IMR-90 (cell line): ENCODE data around the gene IFT43. TPM values are rescaled to one million over a fixed set of nuclear protein-coding genes. Genes with fewer than 3 reads are reported as not detected.

ENCODE experiments used
- ATAC-seq: fragments of 200-7000 bp; cut with Tn5 transposase; 2 replicates; pipeline ENCODE4 v1.9.1; 2020; ENCODE audit warnings: low read depth, mild to moderate bottlenecking, moderate library complexity
- BruUV-seq: library from RNA; stranded (reverse); fragments of 400-500 nt; replicated peaks from 2 replicates; lab custom pipeline; 2021; lab: Mats Ljungman, UMichigan
- CTCF ChIA-PET: fragments of 300-600 bp; formaldehyde crosslinking; extraction: SDS; loops from one replicate; lab custom pipeline; 2021; ENCODE audit warnings: antibody characterized with exemption; lab: Yijun Ruan, JAX
- POLR2A ChIA-PET: fragments of 300-600 bp; sonication (Branson Sonifier 250); formaldehyde crosslinking; loops from one replicate; lab custom pipeline; 2022; ENCODE audit warnings: antibody characterized with exemption; ENCODE audit not compliant: unreplicated experiment; lab: Charles Lee
- DNase-seq: peaks from one replicate; pipeline ENCODE4 v3.0.0; 2013
- H2AFZ ChIP-seq: replicated peaks from 2 replicates; pipeline ENCODE3; 2013; ENCODE audit warnings: low read length, mild to moderate bottlenecking; ENCODE audit not compliant: poor library complexity
- H2AK5ac ChIP-seq: 2 replicates; pipeline ENCODE4 v1.6.1; 2013; ENCODE audit warnings: low read depth, low read length, inconsistent platforms
- H2AK9ac ChIP-seq: replicated peaks from 2 replicates; pipeline ENCODE3; 2013; ENCODE audit warnings: mild to moderate bottlenecking, low read depth, low read length, moderate library complexity; ENCODE audit not compliant: poor library complexity
- H2BK120ac ChIP-seq: 2 replicates; pipeline ENCODE4 v1.6.1; 2013; ENCODE audit warnings: low read depth, low read length, inconsistent platforms
- H2BK15ac ChIP-seq: 3 replicates; pipeline ENCODE4 v1.6.1; 2013; ENCODE audit warnings: low read depth, low read length, inconsistent platforms
- H2BK20ac ChIP-seq: 2 replicates; pipeline ENCODE4 v1.6.1; 2013; ENCODE audit warnings: low read depth, mild to moderate bottlenecking, inconsistent platforms, low read length, moderate library complexity
- H2BK5ac ChIP-seq: 2 replicates; pipeline ENCODE4 v1.6.1; 2013; ENCODE audit warnings: mild to moderate bottlenecking, low read depth, low read length, inconsistent platforms; ENCODE audit not compliant: poor library complexity, severe bottlenecking
- H3K14ac ChIP-seq: replicated peaks from 2 replicates; pipeline ENCODE4 v1.6.1; 2013; ENCODE audit warnings: low read depth, low read length, inconsistent platforms
- H3K18ac ChIP-seq: 2 replicates; pipeline ENCODE4 v1.6.1; 2013; ENCODE audit warnings: low read depth, low read length, control low read depth
- H3K23ac ChIP-seq: 2 replicates; pipeline ENCODE4 v1.6.1; 2013; ENCODE audit warnings: low read depth, low read length, inconsistent platforms
- H3K27ac ChIP-seq: 2 replicates; pipeline ENCODE4 v1.5.1; 2013; ENCODE audit warnings: mild to moderate bottlenecking, control low read depth, low read length; ENCODE audit not compliant: insufficient read depth
- H3K27me3 ChIP-seq: 2 replicates; pipeline ENCODE4 v1.6.1; 2013; ENCODE audit warnings: low read length; ENCODE audit not compliant: control insufficient read depth, insufficient read depth
- H3K36me3 ChIP-seq: 2 replicates; pipeline ENCODE4 v1.6.1; 2013; ENCODE audit warnings: low read length, mixed read lengths; ENCODE audit not compliant: control insufficient read depth, insufficient read depth
- H3K4ac ChIP-seq: 2 replicates; pipeline ENCODE4 v1.6.1; 2013; ENCODE audit warnings: low read depth, low read length, inconsistent platforms
- H3K4me1 ChIP-seq: 2 replicates; pipeline ENCODE4 v1.6.1; 2013; ENCODE audit warnings: low read length, mixed read lengths; ENCODE audit not compliant: control insufficient read depth, insufficient read depth
- H3K4me2 ChIP-seq: 2 replicates; pipeline ENCODE4 v1.6.1; 2013; ENCODE audit warnings: low read depth, mild to moderate bottlenecking, control low read depth, low read length, moderate library complexity
- H3K4me3 ChIP-seq: 2 replicates; pipeline ENCODE4 v1.5.1; 2013; ENCODE audit warnings: low read depth, mild to moderate bottlenecking, control low read depth, low read length, moderate library complexity; ENCODE audit not compliant: insufficient read depth
- H3K56ac ChIP-seq: 2 replicates; pipeline ENCODE4 v1.6.1; 2013; ENCODE audit warnings: low read length, inconsistent platforms; ENCODE audit not compliant: insufficient read depth; ENCODE audit errors: extremely low read depth
- H3K79me1 ChIP-seq, 2 experiments: 2 replicates each; pipeline ENCODE4 v1.6.1; 2013; ENCODE audit warnings: low read length in 2 of 2, inconsistent platforms in 1 of 2, low read depth in 1 of 2
- H3K9ac ChIP-seq: 2 replicates; pipeline ENCODE4 v1.6.1; 2013; ENCODE audit warnings: low read depth, low read length, control low read depth
- H3K9me1 ChIP-seq: 2 replicates; pipeline ENCODE4 v1.6.1; 2013; ENCODE audit warnings: low read length, inconsistent platforms; ENCODE audit not compliant: insufficient read depth
- H3K9me3 ChIP-seq: 2 replicates; pipeline ENCODE4 v1.6.1; 2013; ENCODE audit warnings: low read length; ENCODE audit not compliant: control insufficient read depth, insufficient read depth
- H4K20me1 ChIP-seq: 2 replicates; pipeline ENCODE4 v1.6.1; 2013; ENCODE audit warnings: low read length, inconsistent platforms; ENCODE audit not compliant: insufficient read depth
- H4K5ac ChIP-seq: 2 replicates; pipeline ENCODE4 v1.6.1; 2013; ENCODE audit warnings: mild to moderate bottlenecking, low read depth, low read length, control low read depth
- H4K8ac ChIP-seq, 2 experiments: 2 replicates each; pipeline ENCODE4 v1.6.1; 2013; ENCODE audit warnings: low read depth in 2 of 2, low read length in 2 of 2, control low read depth in 1 of 2, inconsistent platforms in 1 of 2
- H4K91ac ChIP-seq: 2 replicates; pipeline ENCODE4 v1.6.1; 2013; ENCODE audit warnings: low read depth, low read length, inconsistent platforms; ENCODE audit not compliant: insufficient read depth
- BHLHE40 ChIP-seq: fragments of 150-350 bp; IDR thresholded peaks from 2 replicates; pipeline ENCODE4 v1.6.1; 2016; ENCODE audit warnings: mild to moderate bottlenecking, low read depth, low read length
- MXI1 ChIP-seq: IDR thresholded peaks from 2 replicates; pipeline ENCODE4 v1.6.1; 2012; ENCODE audit warnings: low read depth, mild to moderate bottlenecking, low read length, moderate library complexity, borderline replicate concordance
- NFE2L2 ChIP-seq: fragments of 150-350 bp; IDR thresholded peaks from 2 replicates; pipeline ENCODE4 v1.6.1; 2016; ENCODE audit warnings: low read depth, mild to moderate bottlenecking, low read length
- POLR2A ChIP-seq: IDR thresholded peaks from 2 replicates; pipeline ENCODE4 v1.6.1; 2012; ENCODE audit warnings: mild to moderate bottlenecking, low read depth, low read length
- RCOR1 ChIP-seq: IDR thresholded peaks from 2 replicates; pipeline ENCODE4 v1.6.1; 2012; ENCODE audit warnings: mild to moderate bottlenecking, low read length, improper control_type of control experiment; ENCODE audit not compliant: insufficient replicate concordance
- RFX5 ChIP-seq: IDR thresholded peaks from 2 replicates; pipeline ENCODE4 v1.8.0; 2012; ENCODE audit warnings: low read depth, mild to moderate bottlenecking, low read length, moderate library complexity
- WGBS, 2 experiments: methylation state at CpG; one replicate each; pipeline versions ENCODE4 v1.1.5 to v1.1.7; 2013; ENCODE audit warnings: missing lambda C conversion rate in 2 of 2; ENCODE audit not compliant: insufficient read length in 1 of 2; ENCODE audit errors: extremely low coverage in 2 of 2; 5-methylcytosine and 5-hydroxymethylcytosine counted together
- dilution Hi-C: fragments of 300-500 bp; cut with HindIII; formaldehyde crosslinking; loops from one replicate; pipeline ENCODE4 v1.14.3; 2018; ENCODE audit warnings: low sequenced_read_pairs; ENCODE audit not compliant: unreplicated experiment
- in situ Hi-C: fragments of 300-500 bp; cut with MboI; formaldehyde crosslinking; loops from 3 replicates; pipeline ENCODE4 v1.14.3; 2019; ENCODE audit warnings: low sequenced_read_pairs, inconsistent platforms, mixed read lengths
- intact Hi-C: fragments of 100-400 bp; cut with micrococcal nuclease; formaldehyde crosslinking; loops from 2 replicates; pipeline ENCODE4 v1.10.0; 2022
- polyA plus RNA-seq, 3 experiments: library from polyadenylated mRNA; depleted of rRNA; stranded (reverse); fragments of >200 nt; gene quantifications; 2 replicates each; pipeline ENCODE4 v1.2.3, GENCODE V29; 2012; ENCODE audit warnings: low replicate concordance in 1 of 3
- total RNA-seq: library from RNA; depleted of rRNA; stranded (reverse); fragments of >200 nt; gene quantifications from 2 replicates; pipeline ENCODE4 v1.2.3, GENCODE V29; 2012
- TF ChIP-seq, protein P1 (sequence below): conservative IDR thresholded peaks from 2 replicates; pipeline ENCODE4 v1.5.1; 2012; ENCODE audit warnings: mild to moderate bottlenecking, low read depth, low read length, improper control_type of control experiment

Gene IFT43
- total and polyA plus RNA-seq, 2 of the 4 experiments (the other 2 are of a cell fraction) = 41.4 to 43.2 TPM

DNA sequence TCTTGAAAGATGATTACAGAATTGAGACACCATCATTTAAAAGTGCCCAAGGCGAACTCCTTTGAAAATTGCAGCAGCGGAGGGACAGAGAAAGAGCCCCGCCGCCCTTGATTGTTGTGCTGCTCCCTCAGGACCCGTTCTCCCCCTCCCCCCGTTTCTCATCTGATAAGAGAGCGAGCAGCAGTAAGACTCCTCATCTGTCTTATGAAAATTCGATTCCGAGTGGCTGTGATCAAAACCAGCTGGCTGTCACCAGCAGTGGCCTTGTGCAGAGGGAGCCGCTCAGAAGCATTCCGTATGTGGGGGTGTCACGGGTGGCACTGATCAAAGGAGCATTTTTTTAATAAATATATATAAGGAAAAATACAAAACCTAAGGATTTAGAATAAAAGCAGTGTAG is 88.2 kb downstream of the IFT43 start:
- no peak overlapping the region for H3K14ac ChIP-seq
- peaks cover 8% of the 10 kb centered on the region for H3K36me3 ChIP-seq
- H3K4ac ChIP-seq = no peak overlapping the region
- intact Hi-C loops (no loop called here), dilution Hi-C loops (no loop called here), in situ Hi-C loops (no loop called here)
- H4K8ac ChIP-seq = no peak overlapping the region
- H2BK120ac ChIP-seq = no peak overlapping the region
- no peaks in the 10 kb centered on the region for H3K27me3 ChIP-seq
- no peak for DNase-seq
- no peak overlapping the region for H2AK5ac ChIP-seq
- no peak overlapping the region for H3K18ac ChIP-seq
- H2AK9ac ChIP-seq = no peak overlapping the region
- TF ChIP-seq, protein P1, sequence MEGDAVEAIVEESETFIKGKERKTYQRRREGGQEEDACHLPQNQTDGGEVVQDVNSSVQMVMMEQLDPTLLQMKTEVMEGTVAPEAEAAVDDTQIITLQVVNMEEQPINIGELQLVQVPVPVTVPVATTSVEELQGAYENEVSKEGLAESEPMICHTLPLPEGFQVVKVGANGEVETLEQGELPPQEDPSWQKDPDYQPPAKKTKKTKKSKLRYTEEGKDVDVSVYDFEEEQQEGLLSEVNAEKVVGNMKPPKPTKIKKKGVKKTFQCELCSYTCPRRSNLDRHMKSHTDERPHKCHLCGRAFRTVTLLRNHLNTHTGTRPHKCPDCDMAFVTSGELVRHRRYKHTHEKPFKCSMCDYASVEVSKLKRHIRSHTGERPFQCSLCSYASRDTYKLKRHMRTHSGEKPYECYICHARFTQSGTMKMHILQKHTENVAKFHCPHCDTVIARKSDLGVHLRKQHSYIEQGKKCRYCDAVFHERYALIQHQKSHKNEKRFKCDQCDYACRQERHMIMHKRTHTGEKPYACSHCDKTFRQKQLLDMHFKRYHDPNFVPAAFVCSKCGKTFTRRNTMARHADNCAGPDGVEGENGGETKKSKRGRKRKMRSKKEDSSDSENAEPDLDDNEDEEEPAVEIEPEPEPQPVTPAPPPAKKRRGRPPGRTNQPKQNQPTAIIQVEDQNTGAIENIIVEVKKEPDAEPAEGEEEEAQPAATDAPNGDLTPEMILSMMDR = no peak
- no peak for TF ChIP-seq RFX5
- TF ChIP-seq MXI1 = no peak
- TF ChIP-seq RCOR1 = no peak
- TF ChIP-seq POLR2A = no peak
- no peak for TF ChIP-seq BHLHE40
- no peak for TF ChIP-seq NFE2L2
- no peak overlapping the region for H2AFZ ChIP-seq
- H3K79me1 ChIP-seq = no peaks in the 10 kb centered on the region
- no peak overlapping the region for H2BK15ac ChIP-seq
- H3K9me3 ChIP-seq = no peaks in the 10 kb centered on the region
- no peaks in the 10 kb centered on the region for H4K20me1 ChIP-seq
- CTCF ChIA-PET = no interaction called here
- WGBS, 2 experiments = 60% methylated on average over 1 of the region's 12 CpGs; no CpG with 5 or more reads in 1 of the 2 experiments
- no peak overlapping the region for H3K4me2 ChIP-seq
- no peak overlapping the region for H2BK20ac ChIP-seq
- no peak overlapping the region for H3K23ac ChIP-seq
- H2BK5ac ChIP-seq = no peak overlapping the region
- no peak for ATAC-seq
- no peaks in the 10 kb centered on the region for H3K9me1 ChIP-seq
- POLR2A ChIA-PET = no interaction called here
- no peak overlapping the region for H3K27ac ChIP-seq
- no peak overlapping the region for H3K56ac ChIP-seq
- BruUV-seq = no TSS peak
- no peak overlapping the region for H3K9ac ChIP-seq
- no peak overlapping the region for H4K5ac ChIP-seq
- no peak overlapping the region for H3K4me3 ChIP-seq
- no peak overlapping the region for H4K91ac ChIP-seq
- no peaks in the 10 kb centered on the region for H3K4me1 ChIP-seq
